WERI-Rb-1 (cell line): Measurements from ENCODE around the gene ACO1.

ENCODE experiments used
- DNase-seq: peaks from one replicate; pipeline ENCODE4 v3.0.0-alpha.2; 2020
- H3K27ac ChIP-seq: fragments of 250-450 bp; sonication (Bioruptor Pico); 2 replicates; pipeline ENCODE4 v1.5.1; 2020; ENCODE audit warnings: mild to moderate bottlenecking, moderate library complexity
- H3K27me3 ChIP-seq: fragments of 250-450 bp; sonication (Bioruptor Pico); 2 replicates; pipeline ENCODE4 v1.5.1; 2021; ENCODE audit warnings: mild to moderate bottlenecking, low read depth, moderate library complexity; ENCODE audit not compliant: insufficient read depth, severe bottlenecking
- H3K36me3 ChIP-seq: fragments of 250-450 bp; sonication (Bioruptor Pico); 2 replicates; pipeline ENCODE4 v1.5.1; 2020; ENCODE audit warnings: mild to moderate bottlenecking, moderate library complexity
- H3K4me3 ChIP-seq: 2 replicates; pipeline ENCODE4 v1.5.1; 2011; ENCODE audit warnings: low read depth, mild to moderate bottlenecking, control low read depth, low read length
- H3K9me3 ChIP-seq: fragments of 250-450 bp; sonication (Bioruptor Pico); 2 replicates; pipeline ENCODE4 v1.5.1; 2021; ENCODE audit warnings: mild to moderate bottlenecking, moderate library complexity; ENCODE audit not compliant: severe bottlenecking
- TF ChIP-seq, protein P1 (sequence below): IDR thresholded peaks from 2 replicates; pipeline ENCODE4 v1.5.1; 2011; ENCODE audit warnings: low read depth, mild to moderate bottlenecking, control low read depth, inconsistent platforms, low read length

Gene ACO1

DNA sequence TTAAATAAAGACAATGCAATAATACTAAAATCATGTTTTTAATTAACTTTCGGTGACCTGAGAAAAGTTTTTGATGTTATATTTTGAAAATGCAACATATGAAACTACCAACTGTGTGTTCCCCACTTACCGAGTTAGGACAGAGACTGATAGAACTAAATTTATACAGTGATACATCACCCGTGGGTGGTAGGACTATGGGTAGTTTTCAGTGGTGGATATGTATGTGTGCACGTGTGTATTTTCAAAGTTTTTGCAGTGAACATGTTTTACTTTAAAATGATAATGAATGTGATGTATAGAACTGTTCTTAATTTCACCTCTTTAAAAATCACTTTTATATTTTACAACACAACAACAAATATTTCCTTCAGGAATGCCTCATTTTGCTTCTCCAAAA lies 25.0 kb upstream of the ACO1 start:
- no peaks in the 10 kb centered on the region for H3K36me3 ChIP-seq
- TF ChIP-seq, protein P1, sequence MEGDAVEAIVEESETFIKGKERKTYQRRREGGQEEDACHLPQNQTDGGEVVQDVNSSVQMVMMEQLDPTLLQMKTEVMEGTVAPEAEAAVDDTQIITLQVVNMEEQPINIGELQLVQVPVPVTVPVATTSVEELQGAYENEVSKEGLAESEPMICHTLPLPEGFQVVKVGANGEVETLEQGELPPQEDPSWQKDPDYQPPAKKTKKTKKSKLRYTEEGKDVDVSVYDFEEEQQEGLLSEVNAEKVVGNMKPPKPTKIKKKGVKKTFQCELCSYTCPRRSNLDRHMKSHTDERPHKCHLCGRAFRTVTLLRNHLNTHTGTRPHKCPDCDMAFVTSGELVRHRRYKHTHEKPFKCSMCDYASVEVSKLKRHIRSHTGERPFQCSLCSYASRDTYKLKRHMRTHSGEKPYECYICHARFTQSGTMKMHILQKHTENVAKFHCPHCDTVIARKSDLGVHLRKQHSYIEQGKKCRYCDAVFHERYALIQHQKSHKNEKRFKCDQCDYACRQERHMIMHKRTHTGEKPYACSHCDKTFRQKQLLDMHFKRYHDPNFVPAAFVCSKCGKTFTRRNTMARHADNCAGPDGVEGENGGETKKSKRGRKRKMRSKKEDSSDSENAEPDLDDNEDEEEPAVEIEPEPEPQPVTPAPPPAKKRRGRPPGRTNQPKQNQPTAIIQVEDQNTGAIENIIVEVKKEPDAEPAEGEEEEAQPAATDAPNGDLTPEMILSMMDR: no peak
- no peaks in the 10 kb centered on the region for H3K27me3 ChIP-seq
- no peak overlapping the region for H3K4me3 ChIP-seq
- DNase-seq: no peak
- no peak overlapping the region for H3K27ac ChIP-seq
- no peaks in the 10 kb centered on the region for H3K9me3 ChIP-seq

DNA sequence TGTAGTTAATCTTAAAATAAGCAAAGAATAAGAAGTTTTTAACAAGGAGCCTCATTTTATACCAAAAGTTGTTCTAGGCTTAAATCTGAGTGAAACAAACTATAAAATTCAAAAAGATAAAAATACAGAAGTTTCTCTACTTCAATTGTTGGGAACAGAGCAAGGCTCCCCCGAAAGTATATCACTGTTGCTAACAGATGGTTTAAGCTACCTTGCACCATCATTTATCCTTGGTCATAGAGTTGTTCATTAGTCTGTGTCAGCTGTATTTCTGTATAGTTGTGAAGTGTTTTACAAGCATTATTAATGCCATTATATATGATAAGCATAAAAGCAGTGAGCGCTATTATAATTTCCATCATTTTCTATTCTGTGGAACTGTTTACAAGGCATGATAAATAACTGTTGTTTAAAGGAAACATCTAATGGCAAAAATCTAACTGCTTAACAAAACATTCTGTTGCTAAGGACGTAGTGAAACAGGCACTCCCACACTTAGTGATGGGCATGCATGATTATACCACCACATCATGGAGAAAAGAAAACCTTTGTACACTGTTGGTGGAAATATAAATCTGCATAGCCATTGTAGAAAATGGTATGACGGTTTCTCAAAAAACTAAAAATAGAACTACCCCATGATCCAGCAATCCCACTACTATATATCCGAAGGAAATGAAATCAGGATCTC lies 23.3 kb upstream of the ACO1 start:
- H3K27me3 ChIP-seq: no peaks in the 10 kb centered on the region
- H3K9me3 ChIP-seq: no peaks in the 10 kb centered on the region
- no peak overlapping the region for H3K27ac ChIP-seq
- no peaks in the 10 kb centered on the region for H3K36me3 ChIP-seq
- TF ChIP-seq, protein P1: no peak
- DNase-seq: no peak
- H3K4me3 ChIP-seq: no peak overlapping the region

DNA sequence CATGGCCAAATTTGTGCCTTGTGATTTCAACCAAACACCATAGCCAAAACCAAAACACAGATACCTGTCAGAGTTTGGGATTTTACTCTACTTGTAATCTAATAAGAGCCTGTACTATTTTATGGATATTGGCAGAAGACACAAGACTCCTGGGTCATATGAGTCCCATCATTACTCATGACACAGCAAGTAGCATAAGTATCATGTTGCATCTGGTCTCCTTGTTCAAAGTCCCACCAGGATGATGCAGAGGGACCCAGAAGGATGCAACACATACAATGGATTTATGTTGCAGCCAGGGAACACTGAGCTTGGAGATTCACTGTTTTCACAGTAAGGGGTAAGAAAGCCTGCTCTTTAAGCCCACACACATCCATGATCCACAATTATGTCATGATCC lies 13.2 kb upstream of the ACO1 start:
- Histone ChIP-seq H3K9me3 (no peaks in the 10 kb centered on the region), H3K4me3 (no peak overlapping the region), H3K36me3 (no peaks in the 10 kb centered on the region), H3K27ac (no peak overlapping the region), H3K27me3 (peaks cover 2% of the 10 kb centered on the region)
- TF ChIP-seq, protein P1: no peak
- no peak for DNase-seq

DNA sequence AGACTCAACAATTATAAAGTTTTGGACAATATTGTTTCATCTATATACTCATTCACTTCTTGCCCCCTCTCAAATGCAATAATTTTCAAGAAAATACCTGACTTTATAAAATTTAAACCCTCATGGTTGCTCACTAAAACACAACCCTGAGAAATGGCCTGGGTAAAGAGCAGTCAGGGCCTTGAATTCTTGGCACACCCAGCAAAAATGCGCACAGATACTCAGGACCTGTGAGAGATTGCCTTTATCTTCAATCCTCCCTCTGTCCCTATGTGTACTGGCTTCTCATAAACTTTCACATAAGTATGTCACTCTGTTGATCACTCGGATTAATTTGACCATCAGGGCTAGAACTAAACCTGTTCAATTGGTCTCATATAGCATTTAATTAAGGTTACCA lies 12.8 kb upstream of the ACO1 start:
- TF ChIP-seq, protein P1: no peak
- no peak for DNase-seq
- no peak overlapping the region for H3K4me3 ChIP-seq
- no peak overlapping the region for H3K27ac ChIP-seq
- peaks cover 6% of the 10 kb centered on the region for H3K27me3 ChIP-seq
- H3K9me3 ChIP-seq: no peaks in the 10 kb centered on the region
- H3K36me3 ChIP-seq: no peaks in the 10 kb centered on the region

DNA sequence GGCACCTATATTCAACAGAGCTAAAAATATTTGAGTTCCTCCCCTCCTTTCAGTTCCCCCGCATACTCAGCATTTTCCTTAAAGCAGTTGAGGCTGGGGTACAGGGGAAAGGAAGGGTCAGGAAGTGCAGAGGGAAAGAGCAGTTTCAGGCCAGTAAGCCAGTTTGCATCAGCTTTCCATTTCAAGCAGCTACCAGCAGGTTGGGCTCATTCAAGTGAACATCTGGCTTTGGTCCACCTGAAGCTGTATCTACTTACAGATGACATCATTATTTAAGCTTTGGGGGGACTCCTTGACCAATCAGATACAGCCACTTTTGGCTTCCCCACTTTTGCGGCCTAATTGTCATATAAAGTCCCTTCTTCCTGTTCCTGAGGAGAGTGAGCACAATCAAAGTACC lies 8.2 kb upstream of the ACO1 start:
- TF ChIP-seq, protein P1: no peak
- no peaks in the 10 kb centered on the region for H3K9me3 ChIP-seq

DNA sequence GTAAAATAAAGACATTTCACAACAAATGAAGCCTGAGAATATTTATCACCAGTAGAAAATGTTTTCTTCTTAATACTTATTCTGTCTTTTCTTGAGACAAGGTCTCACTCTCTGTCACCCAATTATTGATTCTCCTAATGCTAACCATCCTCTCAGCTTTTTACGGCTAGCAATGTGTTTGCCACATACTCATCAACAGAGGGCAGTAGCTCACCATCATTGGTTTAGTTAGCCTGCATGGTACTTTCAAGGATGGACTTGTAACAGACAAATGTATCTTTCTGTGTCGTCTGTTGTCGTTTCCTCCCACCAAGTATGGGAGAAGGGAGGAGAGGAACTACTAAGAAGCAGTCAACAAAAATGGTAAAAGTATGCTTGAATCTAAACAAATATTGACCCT lies 5.9 kb upstream of the ACO1 start:
- Histone ChIP-seq H3K27me3 (peaks cover 34% of the 10 kb centered on the region), H3K9me3 (no peaks in the 10 kb centered on the region), H3K27ac (no peak overlapping the region), H3K4me3 (no peak overlapping the region), H3K36me3 (no peaks in the 10 kb centered on the region)
- TF ChIP-seq, protein P1: peak; percentile 78
- peak; percentile 30 for DNase-seq

More for the DNA sequence above, 8.2 kb upstream of the ACO1 start:
- no peak for DNase-seq
- Histone ChIP-seq H3K27ac (no peak overlapping the region), H3K4me3 (no peak overlapping the region), H3K27me3 (peaks cover 14% of the 10 kb centered on the region), H3K36me3 (no peaks in the 10 kb centered on the region)
